Endothelial cell of umbilical vein (primary cell): ENCODE data around the gene C20orf144. TPM values are rescaled to one million over a fixed set of nuclear protein-coding genes. Genes with fewer than 3 reads are reported as not detected.
A peak's percentile ranks its signal among the peaks of the same experiment; 100 is the strongest.

ENCODE experiments used
- BruUV-seq: library from RNA; stranded (reverse); fragments of 400-500 nt; replicated peaks from 2 replicates; lab custom pipeline; 2021; lab: Mats Ljungman, UMichigan
- CTCF ChIA-PET: fragments of 300-600, 350-600 bp; sonication (Branson Sonifier 250); formaldehyde crosslinking; loops from one replicate; lab custom pipeline; 2021; ENCODE audit warnings: antibody characterized with exemption, inconsistent platforms; lab: Charles Lee
- POLR2A ChIA-PET: fragments of 300-600, 350-600 bp; sonication (Branson Sonifier 250); formaldehyde crosslinking; loops from one replicate; lab custom pipeline; 2021; ENCODE audit warnings: antibody characterized with exemption, inconsistent platforms; lab: Charles Lee
- DNase-seq: peaks from one replicate; pipeline ENCODE4 v3.0.0-alpha.2; 2011; ENCODE audit warnings: low read depth, low spot score
- FAIRE-seq: peaks from 2 replicates; lab custom pipeline; 2011; peaks lifted over from hg19 to GRCh38; lab: Jason Lieb, UNC
- H2AFZ ChIP-seq: 2 replicates; pipeline ENCODE4 v1.6.0; 2012; ENCODE audit warnings: low read depth, low read length, control low read depth, inconsistent platforms
- H3K27ac ChIP-seq: 2 replicates; pipeline ENCODE4 v1.5.1; 2011; ENCODE audit warnings: low read depth, mild to moderate bottlenecking, control low read depth, low read length, moderate library complexity; ENCODE audit not compliant: insufficient read depth
- H3K27me3 ChIP-seq, 2 experiments: 2 replicates each; pipeline versions ENCODE4 v1.6.0 to v1.6.1; 2011; ENCODE audit warnings: low read length in 2 of 2, mixed read lengths in 1 of 2; ENCODE audit not compliant: control insufficient read depth in 2 of 2, insufficient read depth in 2 of 2
- H3K36me3 ChIP-seq, 2 experiments: 2 replicates in 1 of 2; 3 replicates in 1 of 2; pipeline ENCODE4 v1.5.1; 2011; ENCODE audit warnings: low read length in 2 of 2, mild to moderate bottlenecking in 1 of 2, moderate library complexity in 1 of 2; ENCODE audit not compliant: control insufficient read depth in 2 of 2, insufficient read depth in 2 of 2; ENCODE audit errors: extremely low read depth in 1 of 2
- H3K4me1 ChIP-seq: 3 replicates; pipeline ENCODE4 v1.5.1; 2011; ENCODE audit warnings: mild to moderate bottlenecking, low read length; ENCODE audit not compliant: control insufficient read depth, insufficient read depth; ENCODE audit errors: extremely low read depth
- H3K4me2 ChIP-seq: 2 replicates; pipeline ENCODE4 v1.6.1; 2011; ENCODE audit warnings: low read length, control low read depth, mixed read lengths; ENCODE audit not compliant: insufficient read depth
- H3K4me3 ChIP-seq, 3 experiments: fragments of 200-600 bp in 1 of 3; sonication (generic), shearing (Covaris generic) in 1 of 3; replicated peaks in 1 of 3; 2 replicates each; pipeline ENCODE4 v1.5.1; 2011 to 2016; ENCODE audit warnings: control low read depth in 3 of 3, low read length in 3 of 3, mild to moderate bottlenecking in 2 of 3, inconsistent platforms in 1 of 3, low read depth in 1 of 3, moderate library complexity in 1 of 3; ENCODE audit not compliant: insufficient read depth in 1 of 3
- H3K79me2 ChIP-seq: 2 replicates; pipeline ENCODE4 v1.6.0; 2012; ENCODE audit warnings: low read length, inconsistent platforms; ENCODE audit not compliant: control insufficient read depth, insufficient read depth
- H3K9ac ChIP-seq: replicated peaks from 2 replicates; pipeline ENCODE3; 2011; ENCODE audit warnings: low read length, control low read depth; ENCODE audit not compliant: insufficient read depth; ENCODE audit errors: extremely low read depth
- H3K9me1 ChIP-seq: replicated peaks from 3 replicates; pipeline ENCODE4 v1.6.0; 2011; ENCODE audit warnings: mild to moderate bottlenecking, low read length; ENCODE audit not compliant: control insufficient read depth, insufficient read depth; ENCODE audit errors: extremely low read depth
- H3K9me3 ChIP-seq: replicated peaks from 2 replicates; pipeline ENCODE4 v1.5.1; 2012; ENCODE audit warnings: low read length, inconsistent platforms; ENCODE audit not compliant: control insufficient read depth, insufficient read depth
- H4K20me1 ChIP-seq: replicated peaks from 2 replicates; pipeline ENCODE3; 2011; ENCODE audit warnings: mild to moderate bottlenecking, low read length; ENCODE audit not compliant: control insufficient read depth, insufficient read depth; ENCODE audit errors: extremely low read depth
- GATA2 ChIP-seq: IDR thresholded peaks from 2 replicates; pipeline ENCODE4 v1.7.0; 2011; ENCODE audit warnings: low read depth, mild to moderate bottlenecking, moderate library complexity, mixed read lengths, low read length; ENCODE audit not compliant: insufficient read length, insufficient read depth
- JUN ChIP-seq: IDR thresholded peaks from 2 replicates; pipeline ENCODE4 v1.6.1; 2011; ENCODE audit warnings: borderline replicate concordance, low read depth; ENCODE audit not compliant: insufficient read length, insufficient read depth
- MYC ChIP-seq: IDR thresholded peaks from one replicate; pipeline ENCODE4 v1.6.1; 2011; ENCODE audit warnings: mild to moderate bottlenecking, low read depth, low read length
- POLR2AphosphoS5 ChIP-seq: IDR thresholded peaks from 2 replicates; pipeline ENCODE4 v1.6.1; 2012; ENCODE audit warnings: low read depth, mild to moderate bottlenecking, control low read depth, low read length, moderate library complexity; ENCODE audit not compliant: insufficient read depth
- dilution Hi-C: fragments of 300-500 bp; cut with MboI; formaldehyde crosslinking; loops from one replicate; pipeline ENCODE4 v1.15.0; 2019; ENCODE audit warnings: low sequenced_read_pairs; ENCODE audit not compliant: extremely low pct_ligation_motif_present
- intact Hi-C: fragments of 100-400 bp; cut with micrococcal nuclease; formaldehyde crosslinking; loops from one replicate; pipeline ENCODE4 v1.10.0; 2022
- polyA plus RNA-seq, 4 experiments: library from polyadenylated mRNA; depleted of rRNA in 3 of 4; stranded (reverse) in 3 of 4; unstranded in 1 of 4; fragments of >200 nt; gene quantifications; 2 replicates each; pipeline versions ENCODE4 v1.2.1 to v1.2.3, GENCODE V29; 2011 to 2012; ENCODE audit warnings: missing spikeins in 1 of 4
- total RNA-seq: library from RNA; stranded (reverse); gene quantifications from 2 replicates; pipeline ENCODE4 v1.2.3, GENCODE V29; 2021

C20orf144 gene
- total and polyA plus RNA-seq, 2 donors (not counting 3 experiments of a cell fraction or from before 2014, with no cell fraction given) = not detected

DNA sequence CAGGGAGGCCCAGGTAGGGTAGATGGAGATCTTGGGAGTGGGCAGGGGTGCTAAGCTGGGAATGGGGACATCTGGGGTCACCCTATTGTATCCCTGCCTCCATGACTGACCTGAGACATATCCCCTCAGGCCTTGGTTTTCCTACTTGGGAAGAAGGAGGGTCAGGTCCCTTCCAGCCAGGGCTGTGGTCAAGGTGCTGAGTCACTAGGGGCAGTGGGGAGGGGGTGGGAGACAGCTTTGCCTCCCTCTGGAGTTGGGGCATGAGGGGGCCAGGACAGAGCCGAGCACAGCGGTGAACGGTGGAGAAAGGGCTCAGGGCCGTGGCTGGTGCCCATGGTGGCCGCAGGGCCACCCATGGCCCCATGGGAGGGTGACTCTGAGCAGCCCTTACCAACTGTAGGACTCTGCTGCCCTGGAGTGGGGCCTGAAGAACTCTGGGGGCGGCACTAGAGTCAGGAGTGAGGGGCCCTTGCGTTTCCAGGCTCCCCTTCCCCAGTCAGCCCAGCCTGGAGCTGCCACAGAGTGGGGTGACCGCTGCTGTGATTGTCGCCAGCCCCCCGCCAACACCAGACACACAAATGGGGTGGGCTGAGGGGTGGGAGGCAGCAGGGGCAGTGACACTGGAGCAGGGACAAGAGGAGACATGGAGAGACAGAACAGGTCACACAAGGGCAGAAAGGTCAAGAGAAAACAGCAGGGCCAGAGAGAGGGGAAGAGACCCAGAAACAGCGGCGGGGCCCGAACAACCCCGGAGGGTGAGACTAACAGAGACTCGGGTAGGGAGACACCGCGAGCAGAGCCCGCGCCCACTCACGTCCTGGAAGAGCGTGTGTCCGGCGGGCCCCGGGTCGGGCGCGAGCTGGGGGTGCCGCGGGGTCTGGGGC is 11.5 kb downstream of the C20orf144 start:
- FAIRE-seq (peak; percentile 52), DNase-seq (no peak)
- no peaks in the 10 kb centered on the region for H3K27me3 ChIP-seq
- TF ChIP-seq GATA2 = no peak
- no peak for TF ChIP-seq JUN
- TF ChIP-seq MYC = no peak
- TF ChIP-seq POLR2AphosphoS5 = no peak
- dilution Hi-C loops = no loop called here
- peak overlapping the region; percentile 74 for H2AFZ ChIP-seq
- peaks cover 15% of the 10 kb centered on the region for H3K4me1 ChIP-seq
- H3K79me2 ChIP-seq = no peaks in the 10 kb centered on the region
- BruUV-seq = TSS peak; percentile 16
- no peaks in the 10 kb centered on the region for H3K9me1 ChIP-seq
- CTCF ChIA-PET = interaction anchor here (0.6 to 1.4 kb wide), 2 partner anchors 90 to 216 kb away, joined by 4 to 5 read pairs; no protein-coding TSS in a partner anchor
- intact Hi-C loops = loop anchor here (1.0 kb wide), 2 partner anchors 11 to 58 kb away; partner anchors contain the start of gene ZNF341
- peak overlapping the region; percentile 37 for H3K4me2 ChIP-seq
- no peaks in the 10 kb centered on the region for H4K20me1 ChIP-seq
- H3K4me3 ChIP-seq = peak overlapping the region; percentile 47 to 56 (median 47)
- peak overlapping the region; percentile 63 for H3K9ac ChIP-seq
- H3K27ac ChIP-seq = peak overlapping the region; percentile 30
- POLR2A ChIA-PET = no interaction called here
- peaks cover 0 to 1% of the 10 kb centered on the region in 2 experiments for H3K36me3 ChIP-seq
- H3K9me3 ChIP-seq = no peaks in the 10 kb centered on the region
